ENCODE results near the gene TRAK1. TPM values are rescaled to one million over a fixed set of nuclear protein-coding genes. Genes with fewer than 3 reads are reported as not detected.
A peak's percentile ranks its signal among the peaks of the same experiment; 100 is the strongest.

TRAK1 gene
- total RNA-seq, 1 experiment from 2014 or later = 41.0 TPM

- Mint-ChIP-seq H3K4me1 (peaks cover 27% of the 10 kb centered on the region), H3K9me3 (no peaks in the 10 kb centered on the region), H3K27ac (peak overlapping the region; percentile 71), H3K36me3 (peaks cover 29% of the 10 kb centered on the region), H3K4me3 (no peak overlapping the region), H3K27me3 (ENCODE audit: low read depth) (no peaks in the 10 kb centered on the region)
- CTCF ChIA-PET = interaction anchor here (1.1 to 7.9 kb wide), 3 partner anchors 7 to 67 kb away, joined by 3 to 81 read pairs (median 5); no protein-coding TSS in a partner anchor
- TF ChIP-seq SOX15 (CRISPR knock-in tag; IDR thresholded peaks at IDR 0.05) = no peak
- no peak for TF ChIP-seq ELF4 (CRISPR knock-in tag; IDR thresholded peaks at IDR 0.05; ENCODE audit: low read depth)
- no peak for TF ChIP-seq HMGA2 (CRISPR knock-in tag; IDR thresholded peaks at IDR 0.05)
- no peak for TF ChIP-seq RELA (CRISPR knock-in tag; IDR thresholded peaks at IDR 0.05; ENCODE audit: borderline replicate concordance)
- TF ChIP-seq NFATC4 (CRISPR knock-in tag; IDR thresholded peaks at IDR 0.05) = no peak
- TF ChIP-seq TCF7 (CRISPR knock-in tag; IDR thresholded peaks at IDR 0.05; ENCODE audit: low read depth) = no peak
- TF ChIP-seq GTF2I (CRISPR knock-in tag; conservative IDR thresholded peaks at IDR 0.05) = no peak
- TF ChIP-seq ZMAT4 (CRISPR knock-in tag; IDR thresholded peaks at IDR 0.05) = no peak
- TF ChIP-seq ZNF219 (CRISPR knock-in tag; IDR thresholded peaks at IDR 0.05; ENCODE audit: borderline replicate concordance) = no peak
- no peak for TF ChIP-seq CBFB (CRISPR knock-in tag; IDR thresholded peaks at IDR 0.05; ENCODE audit: low read depth)
- no peak for TF ChIP-seq ERG (CRISPR knock-in tag; IDR thresholded peaks at IDR 0.05)
- TF ChIP-seq GABPB1 (CRISPR knock-in tag; IDR thresholded peaks at IDR 0.05) = no peak
- TF ChIP-seq MLX (CRISPR knock-in tag; IDR thresholded peaks at IDR 0.05) = no peak
- TF ChIP-seq ZNF423 (CRISPR knock-in tag; IDR thresholded peaks at IDR 0.05) = no peak
- POLR2A ChIA-PET = no interaction called here
- ATAC-seq (no peak), DNase-seq (ENCODE audit: low spot score) (no peak)
Measured at GRCh38 chr3:42184651-42185443, 93.7 kb downstream of the TRAK1 start.

- H3K4me1 Mint-ChIP-seq = peaks cover 39% of the 10 kb centered on the region
- POLR2A ChIA-PET = no interaction called here
- CTCF ChIA-PET = interaction anchor here (5.5 kb wide), 1 partner anchor 68 kb away, joined by 164 read pairs; no protein-coding TSS in a partner anchor
- H3K9me3 Mint-ChIP-seq = no peaks in the 10 kb centered on the region
- ATAC-seq = no peak
- peaks cover 29% of the 10 kb centered on the region for H3K36me3 Mint-ChIP-seq
- H3K4me3 Mint-ChIP-seq = no peak overlapping the region
- TF ChIP-seq TCF7 (CRISPR knock-in tag; IDR thresholded peaks at IDR 0.05; ENCODE audit: low read depth) = no peak
- no peak for TF ChIP-seq JUN (CRISPR knock-in tag; IDR thresholded peaks at IDR 0.05)
- no peak for TF ChIP-seq E2F5 (CRISPR knock-in tag; IDR thresholded peaks at IDR 0.05)
- TF ChIP-seq RORB (CRISPR knock-in tag; IDR thresholded peaks at IDR 0.05) = no peak
- TF ChIP-seq ARID4B (CRISPR knock-in tag; IDR thresholded peaks at IDR 0.05; ENCODE audit: borderline replicate concordance) = no peak
- no peak for TF ChIP-seq SMAD4 (CRISPR knock-in tag; IDR thresholded peaks at IDR 0.05)
- DNase-seq (ENCODE audit: low spot score) = no peak
- no peaks in the 10 kb centered on the region for H3K27me3 Mint-ChIP-seq (ENCODE audit: low read depth)
- H3K27ac Mint-ChIP-seq = no peak overlapping the region
Measured at GRCh38 chr3:42187936-42188335, 96.8 kb downstream of the TRAK1 start.
